ENCODE data around the gene DHPS. TPM values are rescaled to one million over a fixed set of nuclear protein-coding genes. Genes with fewer than 3 reads are reported as not detected.
A peak's percentile ranks its signal among the peaks of the same experiment; 100 is the strongest.
"Not testable (repeated sequence)": the region's sequence is repeated elsewhere in the genome, so short reads cannot be mapped to it uniquely, and the experiment has no call there.

Gene DHPS
- polyA plus RNA-seq, 2 donors, result 45.5 to 51.3 TPM

GRCh38 chr19:12708641-12709040 is 27.0 kb upstream of the DHPS start:
- Histone ChIP-seq H3K36me3 (ENCODE audit: control insufficient read depth in 2 of 2, insufficient read depth in 2 of 2, low read length in 1 of 2) (peaks cover 25 to 44% of the 10 kb centered on the region in 2 donors), H3K4me3 (ENCODE audit: low read depth in 1 of 2, low read length in 2 of 2) (no peak overlapping the region), H3K9me3 (ENCODE audit: control insufficient read depth in 2 of 2, insufficient read depth in 1 of 2, low read depth in 1 of 2, low read length in 1 of 2) (no peaks in the 10 kb centered on the region), H3K4me1 (ENCODE audit: control insufficient read depth in 2 of 2, insufficient read depth in 2 of 2, low read length in 1 of 2) (no peaks in the 10 kb centered on the region), H3K27ac (ENCODE audit: low read depth in 2 of 2, low read length in 1 of 2) (no peak overlapping the region), H3K27me3 (ENCODE audit: control insufficient read depth in 1 of 2, insufficient read depth in 2 of 2, low read length in 2 of 2) (no peaks in the 10 kb centered on the region)
- WGBS, 2 donors, result 94 to 95% methylated on average over 8 of the region's 8 CpGs

- Histone ChIP-seq H3K27me3 (ENCODE audit: control insufficient read depth in 1 of 2, insufficient read depth in 2 of 2, low read length in 2 of 2) (no peaks in the 10 kb centered on the region), H3K27ac (ENCODE audit: low read depth in 2 of 2, low read length in 1 of 2) (no peak overlapping the region), H3K4me1 (ENCODE audit: control insufficient read depth in 2 of 2, insufficient read depth in 2 of 2, low read length in 1 of 2) (no peaks in the 10 kb centered on the region), H3K9me3 (ENCODE audit: control insufficient read depth in 2 of 2, insufficient read depth in 1 of 2, low read depth in 1 of 2, low read length in 1 of 2) (no peaks in the 10 kb centered on the region), H3K36me3 (ENCODE audit: control insufficient read depth in 2 of 2, insufficient read depth in 2 of 2, low read length in 1 of 2) (peaks cover 31 to 56% of the 10 kb centered on the region in 2 donors), H3K4me3 (ENCODE audit: low read depth in 1 of 2, low read length in 2 of 2) (no peak overlapping the region)
- 93 to 95% methylated on average over 13 of the region's 13 CpGs for WGBS, 2 donors
Observed at GRCh38 chr19:12706332-12706718, 24.6 kb upstream of the DHPS start.

GRCh38 chr19:12705654-12706331 is 24.1 kb upstream of the DHPS start:
- 90 to 92% methylated on average over 29 of the region's 29 CpGs for WGBS, 2 donors
- Histone ChIP-seq H3K9me3 (ENCODE audit: control insufficient read depth in 2 of 2, insufficient read depth in 1 of 2, low read depth in 1 of 2, low read length in 1 of 2) (no peaks in the 10 kb centered on the region), H3K36me3 (ENCODE audit: control insufficient read depth in 2 of 2, insufficient read depth in 2 of 2, low read length in 1 of 2) (peaks cover 33 to 58% of the 10 kb centered on the region in 2 donors), H3K4me1 (ENCODE audit: control insufficient read depth in 2 of 2, insufficient read depth in 2 of 2, low read length in 1 of 2) (no peaks in the 10 kb centered on the region), H3K27ac (ENCODE audit: low read depth in 2 of 2, low read length in 1 of 2) (no peak overlapping the region), H3K4me3 (ENCODE audit: low read depth in 1 of 2, low read length in 2 of 2) (no peak overlapping the region), H3K27me3 (ENCODE audit: control insufficient read depth in 1 of 2, insufficient read depth in 2 of 2, low read length in 2 of 2) (no peaks in the 10 kb centered on the region)

- Histone ChIP-seq H3K36me3 (ENCODE audit: control insufficient read depth in 2 of 2, insufficient read depth in 2 of 2, low read length in 1 of 2) (peaks cover 36 to 58% of the 10 kb centered on the region in 2 donors), H3K4me3 (ENCODE audit: low read depth in 1 of 2, low read length in 2 of 2) (no peak overlapping the region), H3K27ac (ENCODE audit: low read depth in 2 of 2, low read length in 1 of 2) (no peak overlapping the region), H3K4me1 (ENCODE audit: control insufficient read depth in 2 of 2, insufficient read depth in 2 of 2, low read length in 1 of 2) (no peaks in the 10 kb centered on the region), H3K9me3 (ENCODE audit: control insufficient read depth in 2 of 2, insufficient read depth in 1 of 2, low read depth in 1 of 2, low read length in 1 of 2) (no peaks in the 10 kb centered on the region), H3K27me3 (ENCODE audit: control insufficient read depth in 1 of 2, insufficient read depth in 2 of 2, low read length in 2 of 2) (no peaks in the 10 kb centered on the region)
- 92 to 93% methylated on average over 13 of the region's 13 CpGs for WGBS, 2 donors
Observed at GRCh38 chr19:12705169-12705568, 23.5 kb upstream of the DHPS start.

GRCh38 chr19:12703046-12703445 is 21.4 kb upstream of the DHPS start:
- 65 to 70% methylated on average over 9 of the region's 9 CpGs for WGBS, 2 donors
- Histone ChIP-seq H3K36me3 (ENCODE audit: control insufficient read depth in 2 of 2, insufficient read depth in 2 of 2, low read length in 1 of 2) (peaks cover 34 to 50% of the 10 kb centered on the region in 2 donors), H3K4me3 (ENCODE audit: low read depth in 1 of 2, low read length in 2 of 2) (no peak overlapping the region)

GRCh38 chr19:12701596-12702282 is 20.1 kb upstream of the DHPS start:
- Histone ChIP-seq H3K4me1 (ENCODE audit: control insufficient read depth in 2 of 2, insufficient read depth in 2 of 2, low read length in 1 of 2) (peaks cover 0 to 3% of the 10 kb centered on the region in 2 donors), H3K9me3 (ENCODE audit: control insufficient read depth in 2 of 2, insufficient read depth in 1 of 2, low read depth in 1 of 2, low read length in 1 of 2) (no peaks in the 10 kb centered on the region), H3K36me3 (ENCODE audit: control insufficient read depth in 2 of 2, insufficient read depth in 2 of 2, low read length in 1 of 2) (peaks cover 34 to 50% of the 10 kb centered on the region in 2 donors), H3K27me3 (ENCODE audit: control insufficient read depth in 1 of 2, insufficient read depth in 2 of 2, low read length in 2 of 2) (no peaks in the 10 kb centered on the region), H3K27ac (ENCODE audit: low read depth in 2 of 2, low read length in 1 of 2) (no peak overlapping the region), H3K4me3 (ENCODE audit: low read depth in 1 of 2, low read length in 2 of 2) (no peak overlapping the region)
- 88% methylated on average over 29 to 33 of the region's 33 CpGs for WGBS, 2 donors

More at GRCh38 chr19:12703046-12703445, 21.4 kb upstream of the DHPS start:
- H3K4me1 ChIP-seq (ENCODE audit: control insufficient read depth in 2 of 2, insufficient read depth in 2 of 2, low read length in 1 of 2), result no peaks in the 10 kb centered on the region
- H3K27me3 ChIP-seq (ENCODE audit: control insufficient read depth in 1 of 2, insufficient read depth in 2 of 2, low read length in 2 of 2), result no peaks in the 10 kb centered on the region
- H3K9me3 ChIP-seq (ENCODE audit: control insufficient read depth in 2 of 2, insufficient read depth in 1 of 2, low read depth in 1 of 2, low read length in 1 of 2), result no peaks in the 10 kb centered on the region
- no peak overlapping the region for H3K27ac ChIP-seq (ENCODE audit: low read depth in 2 of 2, low read length in 1 of 2)

GRCh38 chr19:12698138-12698537 is 16.5 kb upstream of the DHPS start:
- WGBS, 2 donors, result 76 to 83% methylated on average over 6 of the region's 6 CpGs
- no peaks in the 10 kb centered on the region for H3K9me3 ChIP-seq (ENCODE audit: control insufficient read depth in 2 of 2, insufficient read depth in 1 of 2, low read depth in 1 of 2, low read length in 1 of 2)
- no peak overlapping the region for H3K27ac ChIP-seq (ENCODE audit: low read depth in 2 of 2, low read length in 1 of 2)
- peaks cover 5 to 8% of the 10 kb centered on the region in 2 donors for H3K4me1 ChIP-seq (ENCODE audit: control insufficient read depth in 2 of 2, insufficient read depth in 2 of 2, low read length in 1 of 2)
- H3K4me3 ChIP-seq (ENCODE audit: low read depth in 1 of 2, low read length in 2 of 2), result no peak overlapping the region
- H3K36me3 ChIP-seq (ENCODE audit: control insufficient read depth in 2 of 2, insufficient read depth in 2 of 2, low read length in 1 of 2), result peaks cover 18 to 27% of the 10 kb centered on the region in 2 donors
- no peaks in the 10 kb centered on the region for H3K27me3 ChIP-seq (ENCODE audit: control insufficient read depth in 1 of 2, insufficient read depth in 2 of 2, low read length in 2 of 2)

- H3K27me3 ChIP-seq (ENCODE audit: control insufficient read depth in 1 of 2, insufficient read depth in 2 of 2, low read length in 2 of 2); H3K27ac ChIP-seq (ENCODE audit: low read depth in 2 of 2, low read length in 1 of 2); H3K4me1 ChIP-seq (ENCODE audit: control insufficient read depth in 2 of 2, insufficient read depth in 2 of 2, low read length in 1 of 2); H3K9me3 ChIP-seq (ENCODE audit: control insufficient read depth in 2 of 2, insufficient read depth in 1 of 2, low read depth in 1 of 2, low read length in 1 of 2): not testable (repeated sequence)
- H3K36me3 ChIP-seq (ENCODE audit: control insufficient read depth in 2 of 2, insufficient read depth in 2 of 2, low read length in 1 of 2), result peaks cover 18 to 22% of the 10 kb centered on the region in 2 donors
- H3K4me3 ChIP-seq (ENCODE audit: low read depth in 1 of 2, low read length in 2 of 2), result peak overlapping the region in 1 of 2 donors; percentile 62
- WGBS, 2 donors, result 95% methylated on average over 22 of the region's 22 CpGs
Observed at GRCh38 chr19:12697425-12697824, 15.7 kb upstream of the DHPS start.

- no peaks in the 10 kb centered on the region for H3K9me3 ChIP-seq (ENCODE audit: control insufficient read depth in 2 of 2, insufficient read depth in 1 of 2, low read depth in 1 of 2, low read length in 1 of 2)
- H3K4me3 ChIP-seq (ENCODE audit: low read depth in 1 of 2, low read length in 2 of 2), result peak within 1 kb of the TSS; percentile 62 to 80
- H3K27me3 ChIP-seq (ENCODE audit: control insufficient read depth in 1 of 2, insufficient read depth in 2 of 2, low read length in 2 of 2), result no peaks in the 10 kb centered on the region
- 6 to 8% methylated on average over 48 to 59 of the region's 59 CpGs for WGBS, 2 donors
- peaks cover 5 to 8% of the 10 kb centered on the region in 2 donors for H3K4me1 ChIP-seq (ENCODE audit: control insufficient read depth in 2 of 2, insufficient read depth in 2 of 2, low read length in 1 of 2)
- peaks cover 13 to 16% of the 10 kb centered on the region in 2 donors for H3K36me3 ChIP-seq (ENCODE audit: control insufficient read depth in 2 of 2, insufficient read depth in 2 of 2, low read length in 1 of 2)
- H3K27ac ChIP-seq (ENCODE audit: low read depth in 2 of 2, low read length in 1 of 2), result peak within 1 kb of the TSS; percentile 86 to 94
Observed at GRCh38 chr19:12696366-12697335, 15.0 kb upstream of the DHPS start, which contains the start of gene FBXW9. TSS of gene FBXW9 (minus strand) at chr19:12696631. CDS start at chr19:12696581, 50 bp downstream.
